HG02973 (cell line): ENCODE measurements around the gene INAVA.
"Not testable (repeated sequence)": the region's sequence is repeated elsewhere in the genome, so short reads cannot be mapped to it uniquely, and the experiment has no call there.

ENCODE experiments used
- ATAC-seq: cut with Tn5 transposase; IDR thresholded peaks from one replicate; pipeline ENCODE4 v1.9.1; 2021; ENCODE audit warnings: moderate library complexity; ENCODE audit not compliant: unreplicated experiment

The INAVA gene

DNA sequence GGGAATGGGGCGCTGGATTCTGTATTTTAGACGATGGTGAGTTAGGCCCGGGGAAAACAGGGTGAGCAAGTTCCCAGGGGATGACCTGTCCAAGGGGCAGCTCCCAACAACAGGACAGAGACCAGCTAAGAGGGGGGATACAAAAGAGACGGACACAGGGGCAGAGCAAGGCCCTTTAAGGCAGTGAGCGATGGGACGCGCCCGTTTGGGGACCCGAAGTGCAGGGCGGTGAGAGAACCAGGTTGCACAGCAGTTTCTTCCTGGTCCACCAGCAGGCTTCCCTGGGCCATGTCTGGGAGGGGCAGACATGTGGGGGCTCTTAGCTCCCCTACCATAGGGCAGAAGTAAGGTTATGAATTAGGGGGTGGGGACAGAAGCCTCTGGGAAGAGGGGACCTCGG is 22.0 kb downstream of the INAVA start:
- ATAC-seq = no peak

DNA sequence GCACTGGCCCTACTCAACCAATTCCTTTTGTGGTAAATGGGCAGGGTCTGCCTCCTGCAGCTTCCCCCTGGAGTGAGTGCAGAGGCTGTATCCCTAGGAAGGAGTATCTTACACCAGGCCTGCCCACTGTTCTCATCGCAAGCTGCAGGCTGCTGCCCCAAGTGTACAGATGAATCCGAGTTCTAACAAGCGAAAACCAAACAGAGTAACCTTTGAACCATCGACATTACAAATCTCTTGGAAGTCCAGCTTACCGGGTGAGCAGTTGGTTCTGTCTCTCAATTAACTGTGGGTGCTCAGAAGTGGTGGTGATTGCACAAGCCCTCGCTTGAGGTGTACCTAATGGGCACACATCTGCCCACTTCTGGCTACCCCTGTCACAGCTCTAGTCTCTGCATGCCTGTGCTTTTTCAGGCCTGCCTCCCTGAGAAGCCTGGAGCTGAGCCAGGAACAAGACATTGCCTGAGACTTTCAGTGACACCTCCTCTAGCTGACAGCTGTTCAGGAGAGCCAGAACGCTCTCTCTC is 22.7 kb downstream of the INAVA start:
- ATAC-seq = no peak

DNA sequence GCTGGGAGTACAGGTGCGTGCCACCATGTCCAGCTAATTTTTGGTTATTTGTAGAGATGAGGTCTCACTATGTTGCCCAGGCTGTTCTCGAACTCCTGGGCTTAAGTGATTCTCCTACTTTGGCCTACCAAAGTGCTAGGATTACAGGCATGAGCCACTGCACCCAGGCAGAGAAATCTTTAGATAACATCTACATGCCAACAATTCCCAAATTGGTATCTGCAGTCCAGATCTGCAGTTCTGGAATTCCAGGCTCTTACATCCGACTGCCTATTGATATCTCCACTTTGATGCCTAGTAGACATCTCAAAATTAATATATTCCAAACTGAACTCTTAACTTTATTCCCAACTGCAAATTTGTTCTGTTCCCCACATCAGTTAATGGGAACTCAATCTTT is 23.3 kb downstream of the INAVA start:
- ATAC-seq = no peak

GRCh38 chr1:200919386-200919785 is 24.7 kb downstream of the INAVA start:
- no peak for ATAC-seq

DNA sequence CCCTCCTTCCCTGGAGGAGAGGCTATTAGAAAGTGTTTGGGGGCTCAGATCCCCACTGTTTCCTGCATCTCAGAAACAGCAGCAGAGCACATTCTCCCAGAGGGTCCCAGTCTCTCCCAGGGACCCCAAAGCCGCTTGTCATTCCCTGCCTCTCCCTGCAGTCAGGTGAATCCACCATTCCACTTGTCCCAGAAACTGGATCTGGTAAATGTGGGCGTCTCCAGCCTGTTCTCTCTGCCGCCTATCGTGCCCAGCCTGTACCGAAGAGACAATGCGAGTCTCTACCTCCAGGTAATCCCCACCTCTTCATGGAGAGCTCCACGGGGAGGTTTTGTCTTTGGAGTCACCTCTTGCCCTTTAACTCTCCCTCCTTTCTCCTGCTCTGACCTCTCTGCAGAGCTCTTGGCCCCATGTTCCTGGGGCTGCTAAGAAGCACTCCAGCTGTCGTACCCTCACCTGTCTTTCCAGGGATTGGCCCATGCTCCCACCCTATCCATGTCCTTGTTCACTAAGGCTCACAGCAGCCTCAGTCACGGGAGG is 26.9 kb downstream of the INAVA start:
- ATAC-seq = no peak

- no peak for ATAC-seq
These were observed 27.7 kb downstream of the INAVA start for GRCh38 chr1:200922406-200922805.

GRCh38 chr1:200923601-200924000 is 28.9 kb downstream of the INAVA start:
- no peak for ATAC-seq

GRCh38 chr1:200925831-200926230 is 31.1 kb downstream of the INAVA start:
- ATAC-seq = no peak

DNA sequence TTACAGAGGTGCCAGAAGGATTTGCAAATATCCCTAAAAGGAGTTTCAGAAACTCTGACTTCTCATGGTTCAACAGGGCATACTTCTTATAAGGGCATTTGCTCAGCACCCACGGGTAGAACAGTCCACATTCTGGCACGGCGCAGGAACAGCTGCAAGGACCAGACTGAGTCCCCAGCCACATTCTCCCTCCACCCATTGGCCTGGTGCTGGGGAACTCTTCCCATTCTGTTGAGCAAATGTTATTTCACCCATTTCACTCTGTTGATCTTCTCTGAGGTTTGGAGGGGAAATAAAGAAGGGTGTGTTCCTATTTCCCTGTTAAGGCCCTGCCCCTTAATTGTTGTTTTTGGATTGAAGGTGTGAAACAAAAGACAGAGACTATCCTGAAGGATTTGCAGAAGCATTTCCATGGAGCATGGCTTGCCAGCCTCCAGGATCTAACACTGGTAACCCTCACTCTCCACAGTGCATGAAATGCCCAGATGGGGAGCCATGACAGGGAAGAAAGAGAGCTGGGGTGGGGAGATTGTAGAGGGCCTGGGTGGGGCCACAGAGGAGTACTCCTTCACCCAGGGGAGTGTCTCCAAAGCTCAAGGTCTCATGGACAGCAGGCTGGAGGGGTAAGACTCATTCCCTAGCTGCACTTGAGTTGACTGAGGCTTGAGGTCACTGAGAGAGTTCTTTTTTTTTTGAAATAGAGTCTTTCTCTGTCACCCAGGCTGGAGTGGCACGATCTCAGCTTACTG is 35.0 kb downstream of the INAVA start:
- ATAC-seq = no peak

DNA sequence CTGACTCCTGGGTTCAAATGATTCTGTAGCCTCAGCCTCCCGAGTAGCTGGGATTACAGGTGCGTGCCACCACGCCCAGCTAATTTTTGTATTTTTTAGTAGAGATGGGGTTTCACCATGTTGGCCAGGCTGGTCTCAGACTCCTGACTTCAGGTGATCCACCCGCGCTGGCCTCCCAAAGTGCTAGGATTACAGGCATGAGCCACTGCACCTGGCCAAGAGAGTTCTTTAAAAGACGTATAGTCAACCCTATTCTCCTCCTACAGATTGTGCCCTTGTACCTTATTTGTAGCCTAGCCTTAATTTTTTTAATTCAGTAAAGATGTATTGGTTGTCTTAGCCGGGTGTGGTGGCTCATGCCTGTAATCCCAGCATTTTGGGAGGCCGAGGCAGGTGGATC is 35.6 kb downstream of the INAVA start:
- not testable (repeated sequence) for ATAC-seq

GRCh38 chr1:200931776-200932175 is 37.1 kb downstream of the INAVA start:
- no peak for ATAC-seq

GRCh38 chr1:200934676-200935245 is 40.1 kb downstream of the INAVA start:
- ATAC-seq = no peak

GRCh38 chr1:200935286-200935962 is 40.7 kb downstream of the INAVA start:
- not testable (repeated sequence) for ATAC-seq

GRCh38 chr1:200938955-200939354 is 44.3 kb downstream of the INAVA start:
- ATAC-seq = no peak

DNA sequence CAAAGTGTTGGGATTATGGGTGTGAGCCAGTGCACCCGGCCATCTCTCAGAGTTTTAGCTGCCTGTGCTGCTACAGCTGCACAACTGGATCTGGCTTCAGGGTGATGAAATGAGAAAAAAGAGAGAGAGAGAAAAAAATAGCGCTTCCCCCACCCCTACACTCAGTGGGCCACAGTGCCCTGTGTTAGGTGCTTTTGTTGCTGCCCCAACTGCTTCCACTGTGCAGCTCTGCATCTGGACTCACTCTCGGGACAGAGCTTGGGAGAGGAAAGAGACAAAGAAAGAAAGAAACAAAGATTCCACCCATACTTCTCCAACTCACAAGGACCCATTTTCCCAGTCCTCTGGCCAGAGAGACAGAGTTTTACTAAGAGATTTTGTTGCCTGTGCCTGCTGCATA is 50.4 kb downstream of the INAVA start:
- no peak for ATAC-seq

- ATAC-seq = no peak
These were observed 52.4 kb downstream of the INAVA start for GRCh38 chr1:200947059-200947566.

GRCh38 chr1:200949626-200950025 is 54.9 kb downstream of the INAVA start:
- no peak for ATAC-seq

DNA sequence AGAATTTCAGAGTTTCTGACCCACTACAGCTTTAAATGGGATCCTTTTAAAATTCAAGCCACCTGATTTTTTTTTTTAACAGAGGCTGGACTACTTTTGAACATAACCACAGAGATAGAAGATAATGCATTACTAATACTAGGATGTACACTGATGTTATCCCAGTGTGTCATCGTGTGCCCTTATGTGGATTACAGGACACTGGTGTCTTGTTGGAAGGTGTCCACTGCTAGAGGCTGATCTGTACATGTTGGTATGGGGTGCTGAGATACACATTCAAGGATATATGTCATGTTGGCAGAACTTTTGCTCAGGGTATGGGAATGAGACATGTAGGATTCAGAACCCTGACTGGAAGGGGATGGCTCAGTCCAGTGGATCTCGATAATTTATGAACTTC is 56.3 kb downstream of the INAVA start:
- no peak for ATAC-seq

GRCh38 chr1:200954434-200954833 is 59.7 kb downstream of the INAVA start:
- ATAC-seq = no peak

- no peak for ATAC-seq
These were observed 63.9 kb downstream of the INAVA start for GRCh38 chr1:200958597-200958996.

GRCh38 chr1:200959411-200959921 is 64.8 kb downstream of the INAVA start:
- no peak for ATAC-seq
